Stomach (tissue), 9 donors: ENCODE data around the gene LARGE1. TPM values are rescaled to one million over a fixed set of nuclear protein-coding genes. Genes with fewer than 3 reads are reported as not detected.

Source experiments
- DNase-seq, 2 donors: peaks; one replicate each; pipeline versions ENCODE4 v3.0.0 to v3.0.0-alpha.2; 2013 to 2019
- H3K27ac ChIP-seq, 5 donors: fragments of 200-600 bp in 4 of 5; sonication (generic) in 4 of 5; one replicate each; pipeline ENCODE4 v1.5.1; 2013 to 2019; ENCODE audit warnings: mild to moderate bottlenecking in 1 of 5, moderate library complexity in 1 of 5
- H3K27me3 ChIP-seq, 3 donors: fragments of 200-600 bp; sonication (generic); one replicate each; pipeline ENCODE4 v1.5.1; 2017 to 2019; ENCODE audit warnings: mixed run types in 1 of 3
- H3K36me3 ChIP-seq, 4 donors: fragments of 200-600 bp; sonication (generic); 1 replicate in 3 of 4; 2 replicates in 1 of 4; pipeline ENCODE4 v1.5.1; 2016 to 2019
- H3K4me1 ChIP-seq, 4 donors: fragments of 200-600 bp; sonication (generic); one replicate each; pipeline ENCODE4 v1.5.1; 2016 to 2019
- H3K4me3 ChIP-seq, 4 donors: fragments of 200-600 bp; sonication (generic) in 3 of 4; one replicate each; pipeline ENCODE4 v1.5.1; 2016 to 2019; ENCODE audit warnings: mild to moderate bottlenecking in 1 of 4
- H3K9me3 ChIP-seq, 4 donors: fragments of 200-600 bp; sonication (generic); one replicate each; pipeline ENCODE4 v1.5.1; 2016 to 2019
- CTCF ChIP-seq, 7 experiments: fragments of 450-650 bp in 4 of 7; fragments of 200-600 bp in 3 of 7; sonication (generic) in 3 of 7; IDR thresholded peaks; one replicate each; pipeline ENCODE4 v1.5.1; 2016 to 2019; ENCODE audit warnings: antibody characterized with exemption in 7 of 7, control low read depth in 2 of 7, mild to moderate bottlenecking in 1 of 7
- EP300 ChIP-seq: sonication (generic); formaldehyde crosslinking; IDR thresholded peaks from one replicate; pipeline ENCODE4 v1.6.1; 2017; ENCODE audit warnings: antibody characterized with exemption
- POLR2A ChIP-seq, 4 donors: fragments of 450-650 bp; IDR thresholded peaks; one replicate each; pipeline ENCODE4 v1.6.1; 2016; ENCODE audit warnings: antibody characterized with exemption in 4 of 4, control low read depth in 2 of 4, mild to moderate bottlenecking in 1 of 4, moderate library complexity in 1 of 4
- POLR2AphosphoS5 ChIP-seq, 3 donors: sonication (generic); formaldehyde crosslinking; IDR thresholded peaks; one replicate each; pipeline ENCODE4 v1.6.1; 2016; ENCODE audit warnings: antibody characterized with exemption in 3 of 3
- WGBS, 5 donors: extraction: QIAGEN DNeasy Blood & Tissue Kit in 3 of 5; methylation state at CpG; one replicate each; pipeline versions ENCODE4 v1.1.5 to v1.1.7; 2013 to 2018; 5-methylcytosine and 5-hydroxymethylcytosine counted together
- intact Hi-C: fragments of 100-400 bp; cut with DNase I; formaldehyde crosslinking; loops from one replicate; pipeline ENCODE4 v1.15.1; 2023; ENCODE audit warnings: low total_unique reads
- polyA plus RNA-seq, 3 donors: library from polyadenylated mRNA; stranded (reverse); fragments of 200-250 nt; gene quantifications; one replicate each; pipeline ENCODE4 v1.2.3, GENCODE V29; 2013
- total RNA-seq, 5 donors: library from RNA; depleted of rRNA; stranded (reverse); fragments of >200 nt; gene quantifications; one replicate each; pipeline versions ENCODE4 v1.1.0 to v1.2.3, GENCODE V29; 2014 to 2016
- donor health status: healthy with polysubstance abuse.
- donor health status: Bipolar disorder and iron deficiency.
- donor health status: healthy.

The LARGE1 gene
- total and polyA plus RNA-seq, 8 donors: 3.5 to 110 (median 51.6) TPM

- no peak for DNase-seq
- no peak for TF ChIP-seq POLR2A (IDR thresholded peaks at IDR 0.05)
- TF ChIP-seq CTCF (IDR thresholded peaks at IDR 0.05): no peak
- no peak for TF ChIP-seq EP300
- TF ChIP-seq POLR2AphosphoS5 (IDR thresholded peaks at IDR 0.05): no peak
- Histone ChIP-seq H3K4me1 (peaks cover 0 to 29% (median 16%) of the 10 kb centered on the region in 4 donors), H3K36me3 (no peaks in the 10 kb centered on the region), H3K9me3 (no peaks in the 10 kb centered on the region), H3K27me3 (no peaks in the 10 kb centered on the region), H3K4me3 (no peak overlapping the region), H3K27ac (no peak overlapping the region)
- 74 to 81% (median 79%) methylated on average over 8 of the region's 8 CpGs for WGBS, 5 donors
- intact Hi-C loops: no loop called here
Measured at GRCh38 chr22:33657670-33658069, 262.6 kb downstream of the LARGE1 start.

GRCh38 chr22:33656808-33657628 lies 263.3 kb downstream of the LARGE1 start:
- H3K27ac ChIP-seq: no peak overlapping the region
- H3K27me3 ChIP-seq: no peaks in the 10 kb centered on the region
- H3K9me3 ChIP-seq: no peaks in the 10 kb centered on the region
- H3K4me1 ChIP-seq: peaks cover 0 to 35% (median 16%) of the 10 kb centered on the region in 4 donors
- H3K4me3 ChIP-seq: no peak overlapping the region
- TF ChIP-seq POLR2A (IDR thresholded peaks at IDR 0.05) (no peak), CTCF (IDR thresholded peaks at IDR 0.05) (no peak), EP300 (no peak), POLR2AphosphoS5 (IDR thresholded peaks at IDR 0.05) (no peak)
- no peaks in the 10 kb centered on the region for H3K36me3 ChIP-seq
- 63 to 77% (median 75%) methylated on average over 8 of the region's 8 CpGs for WGBS, 5 donors
- intact Hi-C loops: no loop called here
- no peak for DNase-seq

DNA sequence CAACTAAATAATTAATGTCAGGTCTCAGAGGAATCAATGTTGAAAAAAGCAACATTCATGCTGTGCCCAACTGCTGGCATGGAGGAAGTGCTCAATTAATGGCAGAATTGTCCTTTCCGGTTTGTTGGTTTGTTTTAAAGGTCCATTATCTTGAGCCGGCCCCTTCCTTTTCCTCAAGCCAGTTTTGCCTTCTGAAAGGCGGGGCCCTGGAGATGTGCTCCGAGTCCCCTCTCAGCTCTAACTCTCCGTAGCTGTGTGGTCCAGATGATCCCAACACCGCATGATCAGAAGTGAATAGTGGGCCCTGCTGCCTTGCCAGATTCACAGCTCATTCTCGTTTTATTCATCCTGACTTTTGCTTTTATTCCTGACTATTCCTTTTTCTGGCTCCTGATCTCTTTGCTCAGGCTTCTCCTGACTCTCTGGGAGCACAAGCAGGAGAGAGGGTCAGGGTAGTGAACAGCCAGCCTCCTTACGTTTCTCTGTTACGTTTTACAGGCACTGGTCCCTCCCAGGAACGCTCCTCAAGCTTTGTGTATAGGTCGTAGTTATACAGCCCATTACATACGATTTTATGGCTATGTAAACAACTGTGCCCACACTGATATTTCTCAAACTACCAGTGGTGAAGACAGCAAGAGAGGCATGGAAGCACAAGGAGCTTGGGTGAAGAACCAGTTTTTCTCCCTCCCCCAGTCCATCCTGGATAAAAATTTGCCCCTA lies 265.9 kb downstream of the LARGE1 start:
- Histone ChIP-seq H3K27me3 (no peaks in the 10 kb centered on the region), H3K36me3 (peaks cover 4 to 12% (median 11%) of the 10 kb centered on the region in 4 donors), H3K4me3 (no peak overlapping the region), H3K27ac (no peak overlapping the region), H3K9me3 (peaks cover 0 to 2% (median 0%) of the 10 kb centered on the region in 4 donors), H3K4me1 (peaks cover 0 to 35% (median 12%) of the 10 kb centered on the region in 4 donors)
- intact Hi-C loops: no loop called here
- DNase-seq: peak in 1 of 2 donors; percentile 24
- TF ChIP-seq POLR2AphosphoS5 (IDR thresholded peaks at IDR 0.05) (no peak), POLR2A (IDR thresholded peaks at IDR 0.05) (no peak), CTCF (IDR thresholded peaks at IDR 0.05) (no peak), EP300 (no peak)
- WGBS, 5 donors: 56 to 65% (median 62%) methylated on average over 12 of the region's 12 CpGs

DNA sequence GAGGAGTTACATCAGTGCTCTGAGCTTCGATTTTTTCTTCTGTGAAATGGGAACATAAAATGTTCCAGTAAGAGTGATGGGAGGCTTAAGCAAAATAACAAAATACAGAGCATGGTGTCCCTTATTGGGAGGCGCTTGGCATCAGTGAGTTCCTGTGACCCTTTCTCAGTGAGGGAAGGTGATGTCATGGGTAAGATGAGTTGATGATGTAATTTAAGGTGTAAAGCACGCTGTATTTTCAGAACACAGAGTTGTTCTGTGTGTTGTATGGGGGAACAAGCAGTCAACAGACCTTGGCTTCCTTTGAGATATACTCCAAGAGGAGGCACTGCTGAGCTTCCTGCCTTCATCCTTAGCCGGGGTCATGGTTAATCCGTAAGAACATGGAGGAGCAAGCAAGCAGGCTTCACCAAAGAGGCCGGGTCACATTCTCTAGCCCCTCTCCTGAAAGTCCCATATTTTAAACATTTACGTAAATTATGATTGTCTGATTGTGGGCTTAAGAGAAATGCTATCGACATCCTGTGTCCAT lies 266.7 kb downstream of the LARGE1 start:
- DNase-seq: no peak
- TF ChIP-seq POLR2AphosphoS5 (IDR thresholded peaks at IDR 0.05) (no peak), POLR2A (IDR thresholded peaks at IDR 0.05) (no peak), EP300 (no peak), CTCF (IDR thresholded peaks at IDR 0.05) (no peak)
- no peaks in the 10 kb centered on the region for H3K27me3 ChIP-seq
- intact Hi-C loops: no loop called here
- peaks cover 0 to 29% (median 7%) of the 10 kb centered on the region in 4 donors for H3K4me1 ChIP-seq
- H3K9me3 ChIP-seq: peaks cover 0 to 2% (median 0%) of the 10 kb centered on the region in 4 donors
- H3K4me3 ChIP-seq: no peak overlapping the region
- no peak overlapping the region for H3K27ac ChIP-seq
- WGBS, 5 donors: 84 to 94% (median 89%) methylated on average over 8 of the region's 8 CpGs
- peaks cover 4 to 20% (median 17%) of the 10 kb centered on the region in 4 donors for H3K36me3 ChIP-seq
